ENCODE data around the gene SAMD13.

DNA sequence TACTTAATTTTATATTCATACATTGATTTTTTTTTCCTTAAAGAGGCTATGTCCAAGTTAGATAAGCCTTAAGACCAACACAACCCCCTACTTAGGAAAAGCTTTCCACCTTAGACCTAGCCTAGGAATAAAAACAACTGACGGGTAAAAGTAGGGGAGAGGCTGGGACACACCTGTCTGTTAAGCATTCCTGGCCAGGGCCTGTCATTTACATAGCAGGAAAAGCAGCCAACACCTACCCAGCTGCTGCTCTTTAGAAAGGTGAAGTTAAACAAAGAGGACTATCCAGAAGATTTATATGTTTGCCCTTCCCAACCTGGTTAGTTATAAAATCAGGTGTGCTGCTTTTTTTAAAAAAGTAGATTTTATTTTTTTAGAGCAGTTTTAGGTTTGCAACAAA lies 29.1 kb upstream of the SAMD13 start:
- TF ChIP-seq, protein P1, sequence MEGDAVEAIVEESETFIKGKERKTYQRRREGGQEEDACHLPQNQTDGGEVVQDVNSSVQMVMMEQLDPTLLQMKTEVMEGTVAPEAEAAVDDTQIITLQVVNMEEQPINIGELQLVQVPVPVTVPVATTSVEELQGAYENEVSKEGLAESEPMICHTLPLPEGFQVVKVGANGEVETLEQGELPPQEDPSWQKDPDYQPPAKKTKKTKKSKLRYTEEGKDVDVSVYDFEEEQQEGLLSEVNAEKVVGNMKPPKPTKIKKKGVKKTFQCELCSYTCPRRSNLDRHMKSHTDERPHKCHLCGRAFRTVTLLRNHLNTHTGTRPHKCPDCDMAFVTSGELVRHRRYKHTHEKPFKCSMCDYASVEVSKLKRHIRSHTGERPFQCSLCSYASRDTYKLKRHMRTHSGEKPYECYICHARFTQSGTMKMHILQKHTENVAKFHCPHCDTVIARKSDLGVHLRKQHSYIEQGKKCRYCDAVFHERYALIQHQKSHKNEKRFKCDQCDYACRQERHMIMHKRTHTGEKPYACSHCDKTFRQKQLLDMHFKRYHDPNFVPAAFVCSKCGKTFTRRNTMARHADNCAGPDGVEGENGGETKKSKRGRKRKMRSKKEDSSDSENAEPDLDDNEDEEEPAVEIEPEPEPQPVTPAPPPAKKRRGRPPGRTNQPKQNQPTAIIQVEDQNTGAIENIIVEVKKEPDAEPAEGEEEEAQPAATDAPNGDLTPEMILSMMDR (IDR thresholded peaks at IDR 0.05; ENCODE audit: poor library complexity, severe bottlenecking): no peak
- TF ChIP-seq POLR2AphosphoS5 (IDR thresholded peaks at IDR 0.05): no peak
- TF ChIP-seq TAF1 (IDR thresholded peaks at IDR 0.05; ENCODE audit: low read depth): no peak
- no peak for TF ChIP-seq EZH2 (IDR thresholded peaks at IDR 0.05; ENCODE audit: borderline replicate concordance, insufficient read depth, low read length, poor library complexity, severe bottlenecking)
- TF ChIP-seq, protein P2, sequence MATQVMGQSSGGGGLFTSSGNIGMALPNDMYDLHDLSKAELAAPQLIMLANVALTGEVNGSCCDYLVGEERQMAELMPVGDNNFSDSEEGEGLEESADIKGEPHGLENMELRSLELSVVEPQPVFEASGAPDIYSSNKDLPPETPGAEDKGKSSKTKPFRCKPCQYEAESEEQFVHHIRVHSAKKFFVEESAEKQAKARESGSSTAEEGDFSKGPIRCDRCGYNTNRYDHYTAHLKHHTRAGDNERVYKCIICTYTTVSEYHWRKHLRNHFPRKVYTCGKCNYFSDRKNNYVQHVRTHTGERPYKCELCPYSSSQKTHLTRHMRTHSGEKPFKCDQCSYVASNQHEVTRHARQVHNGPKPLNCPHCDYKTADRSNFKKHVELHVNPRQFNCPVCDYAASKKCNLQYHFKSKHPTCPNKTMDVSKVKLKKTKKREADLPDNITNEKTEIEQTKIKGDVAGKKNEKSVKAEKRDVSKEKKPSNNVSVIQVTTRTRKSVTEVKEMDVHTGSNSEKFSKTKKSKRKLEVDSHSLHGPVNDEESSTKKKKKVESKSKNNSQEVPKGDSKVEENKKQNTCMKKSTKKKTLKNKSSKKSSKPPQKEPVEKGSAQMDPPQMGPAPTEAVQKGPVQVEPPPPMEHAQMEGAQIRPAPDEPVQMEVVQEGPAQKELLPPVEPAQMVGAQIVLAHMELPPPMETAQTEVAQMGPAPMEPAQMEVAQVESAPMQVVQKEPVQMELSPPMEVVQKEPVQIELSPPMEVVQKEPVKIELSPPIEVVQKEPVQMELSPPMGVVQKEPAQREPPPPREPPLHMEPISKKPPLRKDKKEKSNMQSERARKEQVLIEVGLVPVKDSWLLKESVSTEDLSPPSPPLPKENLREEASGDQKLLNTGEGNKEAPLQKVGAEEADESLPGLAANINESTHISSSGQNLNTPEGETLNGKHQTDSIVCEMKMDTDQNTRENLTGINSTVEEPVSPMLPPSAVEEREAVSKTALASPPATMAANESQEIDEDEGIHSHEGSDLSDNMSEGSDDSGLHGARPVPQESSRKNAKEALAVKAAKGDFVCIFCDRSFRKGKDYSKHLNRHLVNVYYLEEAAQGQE (IDR thresholded peaks at IDR 0.05; ENCODE audit: borderline replicate concordance): no peak
- TF ChIP-seq EP300 (conservative IDR thresholded peaks at IDR 0.05; ENCODE audit: poor library complexity, severe bottlenecking): no peak
- TF ChIP-seq RAD21 (conservative IDR thresholded peaks at IDR 0.05): no peak
- TF ChIP-seq MXI1 (conservative IDR thresholded peaks at IDR 0.05; ENCODE audit: poor library complexity, severe bottlenecking): no peak
